ENCODE measurements around the gene DPP6. TPM values are rescaled to one million over a fixed set of nuclear protein-coding genes. Genes with fewer than 3 reads are reported as not detected.
A peak's percentile ranks its signal among the peaks of the same experiment; 100 is the strongest.
"Not testable (repeated sequence)": the region's sequence is repeated elsewhere in the genome, so short reads cannot be mapped to it uniquely, and the experiment has no call there.

Gene DPP6
- total and polyA plus RNA-seq, 2 experiments from 2014 or later: not detected

GRCh38 chr7:154922472-154922871, 870.3 kb downstream of the DPP6 start:
- H3K9me3 Mint-ChIP-seq; H3F3A ChIP-seq (replicated peaks; ENCODE audit: low read depth); H4K20me1 ChIP-seq (replicated peaks; ENCODE audit: insufficient read depth); H3K4me1 Mint-ChIP-seq; H3K27ac Mint-ChIP-seq; H3K4me3 ChIP-seq; H3K79me2 ChIP-seq (replicated peaks; ENCODE audit: insufficient read depth); H3K9me2 ChIP-seq (ENCODE audit: insufficient read depth); ATAC-seq; H3K4me1 ChIP-seq (ENCODE audit: insufficient read depth); H3K36me3 ChIP-seq (ENCODE audit: insufficient read depth); H3K27ac ChIP-seq (ENCODE audit: low read depth); H3K4me2 ChIP-seq; H3K27me3 ChIP-seq (ENCODE audit: insufficient read depth); H3K27me3 Mint-ChIP-seq (ENCODE audit: insufficient read depth, low read depth, poor library complexity); H2AFZ ChIP-seq; H3K4me3 Mint-ChIP-seq; DNase-seq (ENCODE audit: low spot score); H3K36me3 Mint-ChIP-seq (ENCODE audit: low read depth): not testable (repeated sequence)

DNA sequence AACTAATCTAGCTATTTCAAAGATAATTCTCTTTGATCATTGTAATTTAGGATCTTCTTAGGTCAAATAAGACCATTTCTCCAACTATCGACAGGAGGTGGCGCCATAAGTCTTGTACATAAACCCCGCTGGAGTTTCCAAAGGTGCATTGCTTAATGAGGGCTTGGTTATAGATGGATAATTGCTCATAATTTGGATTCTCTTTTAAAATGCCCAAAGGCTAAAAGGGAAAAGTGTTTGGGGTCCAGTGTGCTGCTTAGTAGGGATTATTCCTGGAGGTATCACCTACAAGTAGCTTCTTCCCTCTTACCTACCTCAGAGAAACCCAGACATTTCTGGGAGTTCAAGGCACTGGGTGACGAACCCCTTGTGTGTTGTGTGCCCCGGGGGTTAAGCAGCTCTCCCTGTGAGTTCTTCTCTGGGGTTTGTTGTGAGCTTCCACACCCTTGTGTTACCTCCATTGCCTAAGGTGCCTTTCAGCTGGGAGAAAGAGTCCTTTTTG, 875.5 kb downstream of the DPP6 start:
- Mint-ChIP-seq H3K27me3 (ENCODE audit: insufficient read depth, low read depth, poor library complexity) (peaks cover 1% of the 10 kb centered on the region), H3K9me3 (peaks cover 8% of the 10 kb centered on the region), H3K36me3 (ENCODE audit: low read depth) (peaks cover 9% of the 10 kb centered on the region; the same call in 2 of the 3 replicates), H3K4me3 (no peak overlapping the region), H3K27ac (no peak overlapping the region), H3K4me1 (peaks cover 30% of the 10 kb centered on the region)
- H3K79me2 ChIP-seq (replicated peaks; ENCODE audit: insufficient read depth): no peaks in the 10 kb centered on the region
- 0 out of 2 replicates have a peak, but pooled peaks cover 3% of the 10 kb centered on the region for H3F3A ChIP-seq (replicated peaks; ENCODE audit: low read depth)
- no peaks in the 10 kb centered on the region for H3K9me2 ChIP-seq (ENCODE audit: insufficient read depth)
- no peaks in the 10 kb centered on the region for H3K36me3 ChIP-seq (ENCODE audit: insufficient read depth)
- no peak overlapping the region for H3K4me3 ChIP-seq
- H3K27me3 ChIP-seq (ENCODE audit: insufficient read depth): no peaks in the 10 kb centered on the region
- H2AFZ ChIP-seq: peak overlapping the region; percentile 6; the same call in 1 of the 2 replicates
- TF ChIP-seq, protein P1, sequence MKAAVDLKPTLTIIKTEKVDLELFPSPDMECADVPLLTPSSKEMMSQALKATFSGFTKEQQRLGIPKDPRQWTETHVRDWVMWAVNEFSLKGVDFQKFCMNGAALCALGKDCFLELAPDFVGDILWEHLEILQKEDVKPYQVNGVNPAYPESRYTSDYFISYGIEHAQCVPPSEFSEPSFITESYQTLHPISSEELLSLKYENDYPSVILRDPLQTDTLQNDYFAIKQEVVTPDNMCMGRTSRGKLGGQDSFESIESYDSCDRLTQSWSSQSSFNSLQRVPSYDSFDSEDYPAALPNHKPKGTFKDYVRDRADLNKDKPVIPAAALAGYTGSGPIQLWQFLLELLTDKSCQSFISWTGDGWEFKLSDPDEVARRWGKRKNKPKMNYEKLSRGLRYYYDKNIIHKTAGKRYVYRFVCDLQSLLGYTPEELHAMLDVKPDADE (IDR thresholded peaks at IDR 0.05): no peak
- TF ChIP-seq, protein P2, sequence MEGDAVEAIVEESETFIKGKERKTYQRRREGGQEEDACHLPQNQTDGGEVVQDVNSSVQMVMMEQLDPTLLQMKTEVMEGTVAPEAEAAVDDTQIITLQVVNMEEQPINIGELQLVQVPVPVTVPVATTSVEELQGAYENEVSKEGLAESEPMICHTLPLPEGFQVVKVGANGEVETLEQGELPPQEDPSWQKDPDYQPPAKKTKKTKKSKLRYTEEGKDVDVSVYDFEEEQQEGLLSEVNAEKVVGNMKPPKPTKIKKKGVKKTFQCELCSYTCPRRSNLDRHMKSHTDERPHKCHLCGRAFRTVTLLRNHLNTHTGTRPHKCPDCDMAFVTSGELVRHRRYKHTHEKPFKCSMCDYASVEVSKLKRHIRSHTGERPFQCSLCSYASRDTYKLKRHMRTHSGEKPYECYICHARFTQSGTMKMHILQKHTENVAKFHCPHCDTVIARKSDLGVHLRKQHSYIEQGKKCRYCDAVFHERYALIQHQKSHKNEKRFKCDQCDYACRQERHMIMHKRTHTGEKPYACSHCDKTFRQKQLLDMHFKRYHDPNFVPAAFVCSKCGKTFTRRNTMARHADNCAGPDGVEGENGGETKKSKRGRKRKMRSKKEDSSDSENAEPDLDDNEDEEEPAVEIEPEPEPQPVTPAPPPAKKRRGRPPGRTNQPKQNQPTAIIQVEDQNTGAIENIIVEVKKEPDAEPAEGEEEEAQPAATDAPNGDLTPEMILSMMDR (conservative IDR thresholded peaks at IDR 0.05; ENCODE audit: low read depth in 2 of 2): peak; percentile 74 to 88
- no peak overlapping the region for H3K27ac ChIP-seq (ENCODE audit: low read depth)
- peak; percentile 72 for ATAC-seq
- H4K20me1 ChIP-seq (replicated peaks; ENCODE audit: insufficient read depth): no peaks in the 10 kb centered on the region
- H3K4me2 ChIP-seq: no peak overlapping the region
- H3K4me1 ChIP-seq (ENCODE audit: insufficient read depth): peaks cover 23% of the 10 kb centered on the region
- DNase-seq (ENCODE audit: low spot score): peak; percentile 93

- Mint-ChIP-seq H3K9me3 (peaks cover 15% of the 10 kb centered on the region), H3K4me1 (peaks cover 30% of the 10 kb centered on the region), H3K27ac (no peak overlapping the region), H3K4me3 (no peak overlapping the region), H3K27me3 (ENCODE audit: insufficient read depth, low read depth, poor library complexity) (peaks cover 1% of the 10 kb centered on the region), H3K36me3 (ENCODE audit: low read depth) (peaks cover 16% of the 10 kb centered on the region)
- H3K27ac ChIP-seq (ENCODE audit: low read depth): no peak overlapping the region
- H3K9me2 ChIP-seq (ENCODE audit: insufficient read depth): no peaks in the 10 kb centered on the region
- no peaks in the 10 kb centered on the region for H3K27me3 ChIP-seq (ENCODE audit: insufficient read depth)
- TF ChIP-seq ZNF331 (CRISPR knock-in tag; IDR thresholded peaks at IDR 0.05; ENCODE audit: low read depth) (no peak), JUNB (IDR thresholded peaks at IDR 0.05; ENCODE audit: unreplicated experiment) (no peak), POLR2AphosphoS5 (IDR thresholded peaks at IDR 0.05; ENCODE audit: low read depth) (no peak)
- TF ChIP-seq, protein P2 (conservative IDR thresholded peaks at IDR 0.05; ENCODE audit: low read depth in 2 of 2): no peak
- peaks cover 23% of the 10 kb centered on the region for H3K4me1 ChIP-seq (ENCODE audit: insufficient read depth)
- H3F3A ChIP-seq (replicated peaks; ENCODE audit: low read depth): 0 out of 2 replicates have a peak, but pooled peaks cover 3% of the 10 kb centered on the region
- DNase-seq (ENCODE audit: low spot score) (peak; percentile 59), ATAC-seq (peak; percentile 35; the same call in 2 of the 3 replicates)
- no peaks in the 10 kb centered on the region for H3K36me3 ChIP-seq (ENCODE audit: insufficient read depth)
- H3K79me2 ChIP-seq (replicated peaks; ENCODE audit: insufficient read depth): no peaks in the 10 kb centered on the region
- H3K4me3 ChIP-seq: no peak overlapping the region
- H4K20me1 ChIP-seq (replicated peaks; ENCODE audit: insufficient read depth): no peaks in the 10 kb centered on the region
- H3K4me2 ChIP-seq: 0 out of 2 replicates have a peak overlapping the region, but pooled peaks have one; percentile 1
- peak overlapping the region; percentile 39; the same call in 1 of the 2 replicates for H2AFZ ChIP-seq
These were observed 876.2 kb downstream of the DPP6 start for GRCh38 chr7:154928136-154929005.
